K562 treated with DMSO at 1 percent for 48 hours (cell line): ENCODE results near the gene SLC7A7. TPM values are rescaled to one million over a fixed set of nuclear protein-coding genes. Genes with fewer than 3 reads are reported as not detected.

Experiments
- total RNA-seq: library from RNA; unstranded; fragments of 300-600 nt; gene quantifications from 2 replicates; pipeline ENCODE4 v1.2.3, GENCODE V29; 2022; ENCODE audit warnings: low replicate concordance; ENCODE audit errors: extremely low read depth

The SLC7A7 gene
- not detected in 2 replicates for total RNA-seq

GRCh38 chr14:22814941-22815713 lies at the start of gene SLC7A7:
Gene SLC7A7 (minus strand): TSS chr14:22815435. CDS start chr14:22813398, 2,037 bp downstream.

DNA sequence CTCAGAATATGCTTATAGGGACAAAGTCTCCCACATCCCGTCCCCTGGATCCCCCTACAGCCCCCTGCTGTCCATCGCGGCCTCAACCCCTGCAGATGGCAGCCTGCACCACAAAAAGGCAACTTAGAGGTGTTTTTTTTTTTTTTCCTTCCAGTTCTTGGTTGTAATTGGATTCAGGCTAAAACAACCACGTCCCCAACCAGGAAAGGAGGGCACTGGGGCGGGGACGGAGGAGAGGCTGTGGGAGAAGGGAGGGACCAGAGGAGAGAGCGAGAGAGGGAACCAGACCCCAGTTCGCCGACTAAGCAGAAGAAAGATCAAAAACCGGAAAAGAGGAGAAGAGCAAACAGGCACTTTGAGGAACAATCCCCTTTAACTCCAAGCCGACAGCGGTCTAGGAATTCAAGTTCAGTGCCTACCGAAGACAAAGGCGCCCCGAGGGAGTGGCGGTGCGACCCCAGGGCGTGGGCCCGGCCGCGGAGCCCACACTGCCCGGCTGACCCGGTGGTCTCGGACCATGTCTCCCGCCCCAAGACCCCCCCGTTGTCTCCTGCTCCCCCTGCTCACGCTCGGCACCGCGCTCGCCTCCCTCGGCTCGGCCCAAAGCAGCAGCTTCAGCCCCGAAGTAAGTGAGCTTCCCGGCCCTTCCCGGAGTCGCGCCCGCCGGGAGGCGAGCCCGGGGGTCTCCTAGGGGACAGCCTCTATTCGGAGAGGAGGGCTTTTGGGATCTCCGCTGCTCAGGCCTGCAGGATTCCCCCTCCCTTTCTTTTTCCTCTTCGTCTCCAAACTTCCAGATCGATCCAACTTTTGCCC lies 21.3 kb upstream of the SLC7A7 start, which contains the start of gene MMP14:
Gene MMP14 (plus strand): TSS at position 285 of the 813 bp plus-strand sequence. CDS start 233 bp downstream, at position 518.

GRCh38 chr14:22829661-22830442 lies 14.6 kb upstream of the SLC7A7 start, which contains the start of gene MRPL52:
Gene MRPL52 (plus strand): TSS chr14:22829887. CDS start chr14:22829913, 26 bp downstream.

GRCh38 chr14:22766457-22767322 lies 48.5 kb downstream of the SLC7A7 start, which contains the start of gene OXA1L:
Gene OXA1L (plus strand): TSS chr14:22766688. CDS start chr14:22766702, 14 bp downstream.

Other genes starting within 250 kb of the SLC7A7 start
- not detected in 2 replicates for gene DAD1, start 226.2 kb downstream of the SLC7A7 start, total RNA-seq
- not detected in 2 replicates for gene ABHD4, start 217.1 kb downstream of the SLC7A7 start, total RNA-seq
- gene OR6J1, start 171.1 kb downstream of the SLC7A7 start, total RNA-seq = not detected in 2 replicates
- not detected in 2 replicates for gene OXA1L, start 48.7 kb downstream of the SLC7A7 start, total RNA-seq
- not detected in 2 replicates for gene MRPL52, start 14.5 kb upstream of the SLC7A7 start, total RNA-seq
- not detected in 2 replicates for gene MMP14, start 21.1 kb upstream of the SLC7A7 start, total RNA-seq
- not detected in 2 replicates for gene LRP10, start 56.3 kb upstream of the SLC7A7 start, total RNA-seq
- not detected in 2 replicates for gene REM2, start 67.8 kb upstream of the SLC7A7 start, total RNA-seq
- gene RBM23, start 103.7 kb upstream of the SLC7A7 start, total RNA-seq = not detected in 2 replicates
- not detected in 2 replicates for gene PRMT5, start 113.9 kb upstream of the SLC7A7 start, total RNA-seq
- gene HAUS4, start 141.7 kb upstream of the SLC7A7 start, total RNA-seq = not detected in 2 replicates
- not detected in 2 replicates for gene AJUBA, start 167.1 kb upstream of the SLC7A7 start, total RNA-seq
- not detected in 2 replicates for gene C14orf93, start 194.7 kb upstream of the SLC7A7 start, total RNA-seq
- gene PSMB5, start 219.5 kb upstream of the SLC7A7 start, total RNA-seq = not detected in 2 replicates
- gene PSMB11, start 226.8 kb upstream of the SLC7A7 start, total RNA-seq = not detected in 2 replicates
- gene CDH24, start 242.1 kb upstream of the SLC7A7 start, total RNA-seq = not detected in 2 replicates